OCI-LY7 (cell line): ENCODE measurements around the gene MRNIP.

ENCODE experiments used
- EZH2phosphoT487 ChIP-seq: fragments of 200-600 bp; sonication (generic); IDR thresholded peaks from 2 replicates; pipeline ENCODE4 v1.6.1; 2018; ENCODE audit warnings: low read depth, borderline replicate concordance, mild to moderate bottlenecking, mixed run types, antibody characterized with exemption, low read length, moderate library complexity, mixed read lengths
- TF ChIP-seq, protein P1 (sequence below): fragments of 200-600 bp; sonication (generic); conservative IDR thresholded peaks from 2 replicates; pipeline ENCODE4 v1.5.1; 2014; ENCODE audit warnings: mild to moderate bottlenecking, antibody characterized with exemption, low read length, moderate library complexity, mixed read lengths

GRCh38 chr5:179880066-179880650, 21.5 kb upstream of the MRNIP start:
- TF ChIP-seq EZH2phosphoT487 = no peak
- TF ChIP-seq, protein P1, sequence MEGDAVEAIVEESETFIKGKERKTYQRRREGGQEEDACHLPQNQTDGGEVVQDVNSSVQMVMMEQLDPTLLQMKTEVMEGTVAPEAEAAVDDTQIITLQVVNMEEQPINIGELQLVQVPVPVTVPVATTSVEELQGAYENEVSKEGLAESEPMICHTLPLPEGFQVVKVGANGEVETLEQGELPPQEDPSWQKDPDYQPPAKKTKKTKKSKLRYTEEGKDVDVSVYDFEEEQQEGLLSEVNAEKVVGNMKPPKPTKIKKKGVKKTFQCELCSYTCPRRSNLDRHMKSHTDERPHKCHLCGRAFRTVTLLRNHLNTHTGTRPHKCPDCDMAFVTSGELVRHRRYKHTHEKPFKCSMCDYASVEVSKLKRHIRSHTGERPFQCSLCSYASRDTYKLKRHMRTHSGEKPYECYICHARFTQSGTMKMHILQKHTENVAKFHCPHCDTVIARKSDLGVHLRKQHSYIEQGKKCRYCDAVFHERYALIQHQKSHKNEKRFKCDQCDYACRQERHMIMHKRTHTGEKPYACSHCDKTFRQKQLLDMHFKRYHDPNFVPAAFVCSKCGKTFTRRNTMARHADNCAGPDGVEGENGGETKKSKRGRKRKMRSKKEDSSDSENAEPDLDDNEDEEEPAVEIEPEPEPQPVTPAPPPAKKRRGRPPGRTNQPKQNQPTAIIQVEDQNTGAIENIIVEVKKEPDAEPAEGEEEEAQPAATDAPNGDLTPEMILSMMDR = no peak
